Measurements from ENCODE around the gene LZTS2.

DNA sequence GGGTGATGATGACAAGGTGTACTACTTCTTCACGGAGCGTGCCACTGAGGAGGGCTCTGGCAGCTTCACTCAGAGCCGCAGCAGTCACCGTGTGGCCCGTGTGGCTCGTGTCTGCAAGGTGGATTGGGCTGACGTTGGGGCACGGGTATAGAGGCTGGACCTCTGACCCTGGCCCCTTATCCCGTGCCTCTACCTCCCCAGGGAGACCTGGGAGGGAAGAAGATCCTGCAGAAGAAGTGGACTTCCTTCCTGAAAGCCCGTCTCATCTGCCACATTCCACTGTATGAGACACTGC lies 20.8 kb upstream of the LZTS2 start:
- TF ChIP-seq, protein P1, sequence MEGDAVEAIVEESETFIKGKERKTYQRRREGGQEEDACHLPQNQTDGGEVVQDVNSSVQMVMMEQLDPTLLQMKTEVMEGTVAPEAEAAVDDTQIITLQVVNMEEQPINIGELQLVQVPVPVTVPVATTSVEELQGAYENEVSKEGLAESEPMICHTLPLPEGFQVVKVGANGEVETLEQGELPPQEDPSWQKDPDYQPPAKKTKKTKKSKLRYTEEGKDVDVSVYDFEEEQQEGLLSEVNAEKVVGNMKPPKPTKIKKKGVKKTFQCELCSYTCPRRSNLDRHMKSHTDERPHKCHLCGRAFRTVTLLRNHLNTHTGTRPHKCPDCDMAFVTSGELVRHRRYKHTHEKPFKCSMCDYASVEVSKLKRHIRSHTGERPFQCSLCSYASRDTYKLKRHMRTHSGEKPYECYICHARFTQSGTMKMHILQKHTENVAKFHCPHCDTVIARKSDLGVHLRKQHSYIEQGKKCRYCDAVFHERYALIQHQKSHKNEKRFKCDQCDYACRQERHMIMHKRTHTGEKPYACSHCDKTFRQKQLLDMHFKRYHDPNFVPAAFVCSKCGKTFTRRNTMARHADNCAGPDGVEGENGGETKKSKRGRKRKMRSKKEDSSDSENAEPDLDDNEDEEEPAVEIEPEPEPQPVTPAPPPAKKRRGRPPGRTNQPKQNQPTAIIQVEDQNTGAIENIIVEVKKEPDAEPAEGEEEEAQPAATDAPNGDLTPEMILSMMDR (IDR thresholded peaks at IDR 0.05; ENCODE audit: low read depth, low read length, poor library complexity, severe bottlenecking): no peak
- TF ChIP-seq EZH2phosphoT487 (IDR thresholded peaks at IDR 0.05; ENCODE audit: borderline replicate concordance, low read length): no peak

Measured in DOHH2 (cell line).